Astrocyte of the hippocampus (primary cell): Measurements from ENCODE around the gene UPF2.
"Not testable (repeated sequence)": the region's sequence is repeated elsewhere in the genome, so short reads cannot be mapped to it uniquely, and the experiment has no call there.

Source experiments
- DNase-seq: peaks from one replicate; pipeline ENCODE4 v3.0.0; 2011; ENCODE audit warnings: low read depth, low spot score

Gene UPF2

DNA sequence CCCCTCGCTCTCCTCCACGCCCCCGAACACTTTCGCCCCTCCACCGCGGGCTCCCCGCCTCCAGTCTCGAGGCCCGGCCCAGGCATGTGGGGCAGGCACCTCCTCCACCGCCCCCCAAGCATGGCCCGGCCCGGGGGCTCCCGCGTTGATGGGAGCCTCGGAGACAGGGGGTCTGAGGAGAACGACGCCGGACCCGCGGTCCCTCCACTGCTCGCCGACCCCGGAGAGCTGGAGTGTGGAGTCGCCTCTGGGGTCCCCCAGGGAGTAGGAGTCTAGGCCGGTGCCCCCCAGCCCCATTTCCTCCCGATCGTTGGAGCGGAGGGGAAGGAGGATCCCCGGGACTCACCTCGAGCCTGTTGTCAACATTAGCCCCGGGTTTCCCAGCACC lies 206 bp downstream of the UPF2 start:
- DNase-seq = peak; percentile 58

GRCh38 chr10:12041766-12042408 lies 722 bp downstream of the UPF2 start:
- DNase-seq = peak; percentile 44

GRCh38 chr10:12036073-12036655 lies 6.4 kb downstream of the UPF2 start:
- no peak for DNase-seq

DNA sequence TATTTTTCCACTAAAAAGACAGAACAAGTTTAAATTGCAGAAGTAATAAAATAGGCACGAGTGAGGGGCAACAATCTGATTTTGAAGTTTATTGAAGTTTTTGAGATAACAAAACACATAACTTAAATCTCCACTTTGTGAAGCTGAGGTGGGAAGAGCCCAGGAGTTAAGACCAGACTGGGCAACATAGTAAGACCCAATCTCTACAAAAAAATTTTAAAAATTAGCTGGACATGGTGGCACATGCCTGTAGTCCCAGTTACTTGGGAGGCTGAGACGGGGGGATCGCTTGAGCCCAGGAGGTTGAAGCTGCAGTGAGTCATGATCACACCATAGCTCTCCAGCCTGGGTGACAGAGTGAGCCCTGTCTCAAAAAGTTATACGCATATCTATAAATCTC lies 11.2 kb downstream of the UPF2 start:
- DNase-seq = no peak

DNA sequence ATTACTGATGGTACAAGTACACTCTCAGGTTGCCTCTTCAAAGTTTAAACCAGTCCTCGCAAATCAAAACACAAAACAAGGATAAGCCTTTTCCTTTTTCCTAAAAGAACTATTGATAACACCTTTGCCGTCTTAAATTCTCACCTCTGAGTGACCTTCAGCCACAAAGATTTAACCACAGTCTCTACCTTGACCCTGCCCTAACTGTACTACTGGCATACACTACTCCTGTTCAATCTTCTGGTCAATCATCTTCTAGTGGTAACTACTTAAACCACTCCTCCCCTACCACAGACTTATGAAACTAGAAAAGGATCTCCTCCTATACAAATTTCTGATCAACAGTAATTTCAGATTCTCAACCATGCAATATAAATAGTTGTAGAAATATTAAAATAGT lies 15.1 kb downstream of the UPF2 start:
- no peak for DNase-seq

DNA sequence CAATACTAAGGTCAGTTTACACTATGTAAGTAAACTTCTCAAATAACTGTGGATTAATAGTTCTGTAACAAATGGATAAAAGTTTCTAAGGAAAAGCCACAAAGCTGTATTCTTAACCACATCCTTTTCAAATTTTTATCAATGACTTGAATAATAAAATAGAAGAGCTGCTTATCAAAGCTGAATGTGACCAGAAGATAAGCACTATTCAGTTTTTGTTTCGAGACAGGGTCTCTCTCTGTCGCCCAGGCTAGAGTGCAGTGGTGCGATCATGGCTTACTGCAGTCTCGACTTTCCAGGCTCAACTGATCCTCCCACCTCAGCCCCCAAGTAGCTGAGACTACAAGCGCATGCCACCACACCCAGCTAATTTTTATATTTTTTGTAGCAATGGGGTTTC lies 17.0 kb downstream of the UPF2 start:
- no peak for DNase-seq

DNA sequence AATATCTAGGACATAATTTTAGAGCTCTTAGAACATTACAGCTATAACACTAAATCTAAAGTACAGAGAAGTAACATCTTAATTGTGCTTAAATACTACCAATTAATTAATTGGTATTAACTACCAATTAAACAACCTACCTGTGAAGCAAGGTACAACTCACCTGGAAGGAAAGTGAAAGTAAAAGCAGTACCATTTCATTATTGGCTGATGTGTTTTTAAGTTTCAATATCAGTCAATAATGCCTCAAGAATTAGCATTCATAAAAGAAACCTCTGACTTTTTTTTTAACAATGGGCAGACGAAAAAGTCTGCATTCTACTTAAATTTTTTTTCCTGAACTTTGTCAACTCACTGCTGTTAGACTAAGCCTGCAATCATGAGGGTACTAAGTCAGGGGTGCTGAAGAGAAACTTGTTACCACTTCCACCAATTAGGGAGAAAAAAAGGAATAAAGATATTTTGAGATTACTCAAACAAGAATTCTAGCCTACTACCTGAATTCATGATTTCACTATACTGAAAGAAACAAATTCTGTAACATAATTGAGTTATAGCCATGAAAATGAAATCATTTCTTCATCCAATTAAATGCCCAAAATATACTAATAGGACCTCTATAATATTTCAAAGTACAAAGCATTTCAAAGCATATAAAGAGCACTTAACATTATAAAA lies 19.9 kb downstream of the UPF2 start:
- no peak for DNase-seq

- DNase-seq = no peak
Measured at GRCh38 chr10:12020574-12020973, 22.0 kb downstream of the UPF2 start.

DNA sequence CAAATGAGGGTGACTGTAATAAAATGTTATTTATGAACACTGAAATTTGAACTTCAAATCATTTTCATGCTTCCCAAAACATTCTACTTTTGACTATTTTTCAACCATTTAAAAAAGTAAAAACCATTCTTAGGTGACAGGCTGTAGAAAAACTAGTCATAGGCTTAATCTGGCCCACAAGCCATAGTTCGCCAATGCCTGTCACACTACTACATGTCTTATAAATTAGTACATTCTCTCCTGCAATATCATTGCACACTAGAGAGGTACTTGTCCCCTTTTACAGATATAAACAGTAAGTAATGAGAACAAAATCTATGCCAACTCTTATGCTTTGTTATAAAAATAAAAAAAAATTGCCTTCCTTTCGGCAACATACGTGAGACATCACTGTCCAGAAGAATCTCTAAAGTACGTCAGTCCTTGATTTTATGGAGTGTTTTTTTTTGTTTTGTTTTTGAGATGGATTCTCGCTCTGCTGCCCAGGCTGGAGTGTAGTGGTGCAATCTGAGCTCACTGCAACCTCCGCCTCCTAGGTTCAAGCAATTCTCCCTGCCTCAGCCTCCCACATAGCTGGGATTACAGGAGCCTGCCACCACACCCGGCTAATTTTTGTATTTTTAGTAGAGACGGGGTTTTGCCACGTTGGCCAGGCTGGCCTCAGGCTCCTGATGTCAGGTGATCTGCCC lies 23.2 kb downstream of the UPF2 start:
- DNase-seq = no peak

- no peak for DNase-seq
Measured at GRCh38 chr10:12018438-12019282, 23.9 kb downstream of the UPF2 start.

DNA sequence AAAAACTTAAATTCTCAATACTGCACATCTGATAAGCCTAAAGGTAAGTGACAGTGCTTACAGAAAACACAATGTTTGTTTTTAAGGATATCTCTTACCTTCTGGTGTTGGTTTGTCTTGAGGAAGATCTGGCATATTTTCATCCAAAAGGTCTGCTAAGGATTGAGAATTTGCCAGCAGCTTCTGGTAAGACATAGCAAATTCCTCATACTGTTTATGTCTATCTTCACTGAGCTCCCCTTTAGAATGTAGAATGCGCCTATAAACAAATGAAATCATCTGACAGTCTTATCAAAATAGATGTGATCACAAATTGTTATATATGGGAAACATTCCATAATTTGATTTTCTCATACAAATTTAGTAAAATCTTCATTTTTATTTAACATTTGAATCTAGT lies 28.7 kb downstream of the UPF2 start:
- no peak for DNase-seq

- not testable (repeated sequence) for DNase-seq
Measured at GRCh38 chr10:12013391-12013790, 29.2 kb downstream of the UPF2 start.

- no peak for DNase-seq
Measured at GRCh38 chr10:12010353-12010752, 32.3 kb downstream of the UPF2 start.

DNA sequence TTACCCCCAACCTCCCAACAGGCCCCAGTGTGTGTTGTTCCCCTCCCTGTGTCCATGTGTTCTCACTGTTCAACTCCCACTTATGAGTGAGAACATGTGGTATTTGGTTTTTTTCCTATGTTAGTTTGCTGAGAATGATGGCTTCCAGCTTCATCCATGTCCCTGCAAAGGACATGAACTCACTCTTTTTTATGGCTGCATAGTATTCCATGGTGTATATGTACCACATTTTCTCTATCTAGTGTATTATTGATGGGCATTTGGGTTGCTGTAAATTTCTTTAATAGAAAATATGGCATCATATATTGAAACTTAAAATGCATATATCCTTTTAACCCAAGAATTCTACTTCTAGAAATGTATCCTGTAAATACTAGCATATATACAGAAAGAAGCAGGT lies 33.8 kb downstream of the UPF2 start:
- not testable (repeated sequence) for DNase-seq

DNA sequence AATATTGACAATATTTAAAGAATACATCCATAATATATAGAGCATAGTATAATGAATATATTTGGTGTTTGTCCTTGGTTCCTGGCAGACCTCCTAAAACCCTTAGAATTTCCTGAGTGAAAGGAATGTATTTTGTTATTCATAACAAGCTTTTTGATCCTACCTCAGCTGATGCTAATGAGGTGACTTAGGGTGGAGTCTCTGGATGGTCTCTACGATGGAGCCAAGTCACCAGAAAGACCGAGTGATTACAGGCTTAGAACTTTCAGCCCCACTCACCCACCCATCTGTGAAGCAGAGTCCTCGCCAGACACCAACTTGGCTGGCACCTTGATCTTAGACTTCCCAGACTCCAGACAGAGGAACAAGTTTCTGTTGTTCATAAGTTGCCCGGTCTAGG lies 35.9 kb downstream of the UPF2 start:
- DNase-seq = peak; percentile 15

DNA sequence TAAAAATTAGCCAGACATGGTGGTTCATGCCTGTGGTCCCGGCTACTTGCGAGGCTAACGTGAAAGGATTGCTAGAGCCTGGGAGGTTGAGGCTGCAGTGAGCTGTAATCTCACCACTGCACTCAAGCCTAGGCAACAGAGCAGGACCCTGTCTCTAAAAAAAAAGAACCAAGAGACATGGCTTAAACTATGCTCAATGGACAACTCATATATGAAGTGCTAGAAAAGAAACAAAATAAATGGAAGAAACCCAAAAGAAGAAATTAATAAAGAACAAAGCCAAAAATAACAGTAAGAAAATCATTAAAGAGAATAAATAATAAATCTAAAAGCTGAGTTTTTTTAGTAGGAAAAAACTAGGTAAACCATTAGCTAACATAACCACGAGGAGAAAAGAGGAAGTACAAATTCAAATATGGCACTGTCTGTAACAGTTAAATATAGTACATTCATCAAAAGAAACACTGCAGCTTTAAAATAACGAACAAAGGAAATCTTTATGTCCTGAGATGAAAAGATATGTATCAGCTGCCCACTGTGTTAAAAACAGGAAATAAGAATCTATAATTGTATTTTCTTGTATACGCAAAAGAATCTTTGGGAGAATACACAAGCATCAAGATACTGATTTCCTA lies 48.7 kb downstream of the UPF2 start:
- no peak for DNase-seq

DNA sequence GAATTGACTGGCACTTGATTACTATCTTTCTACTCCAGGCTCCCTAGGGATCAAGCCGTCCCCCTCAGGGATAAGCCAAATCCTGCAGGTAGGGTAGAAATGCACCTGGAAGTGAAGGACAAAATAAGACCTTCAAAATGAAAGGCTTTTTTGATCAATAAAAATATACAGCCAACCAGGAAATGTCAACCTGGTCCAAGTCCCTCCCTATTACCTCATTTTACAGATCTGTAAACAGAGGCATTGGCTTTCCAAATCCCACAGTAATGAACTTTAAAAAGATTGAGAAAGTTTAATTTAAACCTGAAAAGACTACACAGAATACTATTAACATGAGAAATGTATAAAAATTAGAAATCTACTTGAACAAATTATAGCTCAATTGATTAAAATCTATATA lies 53.7 kb downstream of the UPF2 start:
- no peak for DNase-seq

DNA sequence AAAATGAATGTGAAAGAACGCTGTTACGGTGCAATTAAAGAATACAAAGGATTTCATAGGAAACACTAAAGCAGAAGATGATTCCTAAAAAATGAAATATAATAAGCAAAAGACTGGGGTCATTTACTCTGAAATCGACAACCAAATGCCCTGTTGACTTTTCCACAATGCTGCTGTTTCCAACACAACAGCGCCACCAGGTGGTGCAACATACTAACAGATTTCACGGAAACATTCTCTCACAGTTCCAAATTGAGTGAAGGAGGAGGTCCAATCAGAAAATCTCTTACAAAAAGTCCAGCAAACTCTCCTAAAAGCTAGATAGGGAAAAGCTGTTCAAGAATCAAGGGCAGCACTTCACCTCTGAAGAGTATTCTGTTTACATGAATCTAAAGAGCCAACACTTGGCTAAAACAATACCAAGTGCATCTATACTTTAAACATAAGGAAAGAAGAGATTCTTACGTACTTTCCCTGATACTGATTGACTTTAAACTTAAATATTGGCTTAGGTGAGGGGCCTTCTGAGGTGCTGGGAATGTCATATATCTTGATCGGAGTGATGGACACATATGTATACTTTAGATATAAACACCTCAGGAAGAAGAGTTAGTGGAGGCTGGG lies 55.9 kb downstream of the UPF2 start:
- DNase-seq = peak; percentile 91

- no peak for DNase-seq
Measured at GRCh38 chr10:11982253-11982652, 60.4 kb downstream of the UPF2 start.

DNA sequence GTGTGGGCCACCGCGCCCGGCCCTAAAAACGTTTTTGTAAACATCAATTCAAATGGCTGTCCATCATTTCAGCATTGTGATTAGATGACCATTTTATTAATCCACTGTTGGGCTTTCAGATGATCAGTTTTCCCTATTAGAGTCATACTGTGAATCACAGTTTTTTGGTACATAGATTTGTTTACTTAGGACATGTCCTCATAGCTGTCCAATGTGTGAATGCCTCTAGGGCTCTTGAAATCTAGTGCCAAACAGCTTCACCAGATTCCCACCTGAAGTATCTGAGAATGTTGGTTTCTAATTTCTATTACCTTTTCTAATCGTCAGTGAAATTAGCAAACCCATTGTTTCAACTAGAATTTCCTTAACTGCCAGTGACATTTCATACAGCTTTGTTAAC lies 66.8 kb downstream of the UPF2 start:
- DNase-seq = no peak

DNA sequence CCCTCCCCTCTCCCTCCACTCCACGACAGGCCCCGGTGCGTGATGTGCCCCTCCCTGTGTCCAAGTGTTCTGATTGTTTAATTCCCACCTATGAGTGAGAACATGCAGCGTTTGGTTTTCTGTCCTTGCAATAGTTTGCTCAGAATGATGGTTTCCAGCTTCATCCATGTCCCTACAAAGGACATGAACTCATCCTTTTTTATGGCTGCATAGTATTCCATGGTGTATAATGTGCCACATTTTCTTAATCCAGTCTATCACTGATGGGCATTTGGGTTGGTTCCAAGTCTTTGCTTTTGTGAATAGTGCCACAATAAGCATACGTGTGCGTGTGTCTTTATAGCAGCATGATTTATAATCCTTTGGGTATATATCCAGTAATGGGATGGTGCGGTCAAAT lies 70.1 kb downstream of the UPF2 start:
- DNase-seq = not testable (repeated sequence)
